Hepatocyte (in vitro differentiated cells): ENCODE data around the gene SLC18B1.

Source experiments
- CTCF ChIP-seq: fragments of 200-600 bp; sonication (generic); IDR thresholded peaks from 2 replicates; pipeline ENCODE4 v1.5.1; 2016; ENCODE audit warnings: antibody characterized with exemption, mild to moderate bottlenecking; ENCODE audit not compliant: poor library complexity
- EZH2phosphoT487 ChIP-seq: fragments of 200-600 bp; sonication (generic); IDR thresholded peaks from one replicate; pipeline ENCODE4 v1.6.1; 2018; ENCODE audit warnings: antibody characterized with exemption, mild to moderate bottlenecking, low read depth, moderate library complexity; ENCODE audit not compliant: unreplicated experiment, severe bottlenecking

- no peak for TF ChIP-seq CTCF
- no peak for TF ChIP-seq EZH2phosphoT487
Measured at GRCh38 chr6:132812756-132813172, 14.3 kb upstream of the SLC18B1 start.
